ENCODE results near the gene NCF2. TPM values are rescaled to one million over a fixed set of nuclear protein-coding genes. Genes with fewer than 3 reads are reported as not detected.

Gene NCF2
- total and polyA plus RNA-seq, 4 donors: 38.7 to 193 (median 74.3) TPM

DNA sequence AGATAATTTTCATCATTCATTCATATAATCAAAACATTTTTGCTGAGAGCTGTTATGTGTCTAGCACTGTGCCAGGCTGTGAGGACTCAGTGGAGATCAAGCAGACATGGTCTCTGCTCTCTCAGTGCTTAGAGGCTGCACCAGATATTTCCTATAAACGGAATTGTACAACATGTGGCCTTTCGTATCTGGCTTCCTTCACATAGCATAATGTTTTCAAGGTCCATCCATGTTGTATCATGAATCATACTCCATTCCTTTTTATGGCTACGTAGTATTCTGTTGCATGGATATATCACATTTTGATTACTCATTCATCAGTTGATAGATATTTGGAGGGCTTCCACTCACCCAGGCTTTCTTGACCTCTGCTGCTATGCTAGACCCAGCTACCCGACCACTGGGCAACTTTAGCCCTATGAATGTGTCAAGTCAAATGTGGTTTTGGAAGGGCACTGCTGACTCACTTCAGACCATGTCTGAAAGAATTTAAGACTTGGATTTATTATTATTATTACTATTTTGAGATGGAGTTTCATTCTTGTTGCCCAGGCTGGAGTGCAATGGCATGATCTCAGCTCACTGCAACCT lies 18.5 kb downstream of the NCF2 start:
- Histone ChIP-seq H3K36me3 (ENCODE audit: control insufficient read depth in 4 of 4, insufficient read depth in 4 of 4, low read length in 4 of 4) (no peaks in the 10 kb centered on the region), H3K4me3 (no peak overlapping the region), H3K9ac (ENCODE audit: insufficient read depth in 1 of 2, low read length in 2 of 2) (no peak overlapping the region), H3K27ac (ENCODE audit: low read depth in 1 of 2, low read length in 1 of 2) (no peak overlapping the region), H3K9me3 (ENCODE audit: control insufficient read depth in 4 of 4, insufficient read depth in 3 of 4, low read length in 3 of 4) (no peaks in the 10 kb centered on the region), H3K4me1 (ENCODE audit: control insufficient read depth in 5 of 5, insufficient read depth in 5 of 5, low read length in 5 of 5) (peaks cover 0 to 3% (median 0%) of the 10 kb centered on the region in 5 donors), H3K27me3 (ENCODE audit: control insufficient read depth in 3 of 3, insufficient read depth in 3 of 3, low read length in 2 of 3) (no peaks in the 10 kb centered on the region)
- ATAC-seq (ENCODE audit: insufficient read depth, low FRiP score) (no peak), DNase-seq (no peak)
- TF ChIP-seq, protein P1, sequence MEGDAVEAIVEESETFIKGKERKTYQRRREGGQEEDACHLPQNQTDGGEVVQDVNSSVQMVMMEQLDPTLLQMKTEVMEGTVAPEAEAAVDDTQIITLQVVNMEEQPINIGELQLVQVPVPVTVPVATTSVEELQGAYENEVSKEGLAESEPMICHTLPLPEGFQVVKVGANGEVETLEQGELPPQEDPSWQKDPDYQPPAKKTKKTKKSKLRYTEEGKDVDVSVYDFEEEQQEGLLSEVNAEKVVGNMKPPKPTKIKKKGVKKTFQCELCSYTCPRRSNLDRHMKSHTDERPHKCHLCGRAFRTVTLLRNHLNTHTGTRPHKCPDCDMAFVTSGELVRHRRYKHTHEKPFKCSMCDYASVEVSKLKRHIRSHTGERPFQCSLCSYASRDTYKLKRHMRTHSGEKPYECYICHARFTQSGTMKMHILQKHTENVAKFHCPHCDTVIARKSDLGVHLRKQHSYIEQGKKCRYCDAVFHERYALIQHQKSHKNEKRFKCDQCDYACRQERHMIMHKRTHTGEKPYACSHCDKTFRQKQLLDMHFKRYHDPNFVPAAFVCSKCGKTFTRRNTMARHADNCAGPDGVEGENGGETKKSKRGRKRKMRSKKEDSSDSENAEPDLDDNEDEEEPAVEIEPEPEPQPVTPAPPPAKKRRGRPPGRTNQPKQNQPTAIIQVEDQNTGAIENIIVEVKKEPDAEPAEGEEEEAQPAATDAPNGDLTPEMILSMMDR (IDR thresholded peaks at IDR 0.05; ENCODE audit: control extremely low read depth, extremely low read depth): no peak
- 92 to 94% methylated on average over 4 of the region's 4 CpGs for WGBS, 2 donors

DNA sequence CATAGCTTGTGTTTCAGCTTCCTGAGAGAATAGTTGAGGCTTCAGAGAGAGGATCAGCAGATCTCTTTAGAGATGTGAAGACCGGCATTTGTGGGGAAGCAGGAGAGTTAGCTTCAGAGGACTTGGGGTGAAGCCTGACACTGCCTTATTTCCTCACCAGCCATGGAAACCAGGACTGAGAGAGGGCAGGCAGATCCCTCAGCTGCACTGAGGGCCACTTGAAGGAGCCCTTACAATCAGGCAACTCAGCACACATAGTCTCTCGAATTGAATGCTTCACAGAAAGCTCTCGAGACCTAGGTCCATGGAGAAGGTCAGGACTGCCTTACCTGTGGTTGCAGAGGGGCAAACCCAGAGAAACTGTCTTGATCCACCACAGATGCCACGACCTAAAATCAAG lies 19.8 kb downstream of the NCF2 start:
- no peak for DNase-seq
- ATAC-seq (ENCODE audit: insufficient read depth, low FRiP score): no peak
- Histone ChIP-seq H3K27ac (ENCODE audit: low read depth in 1 of 2, low read length in 1 of 2) (no peak overlapping the region), H3K4me1 (ENCODE audit: control insufficient read depth in 5 of 5, insufficient read depth in 5 of 5, low read length in 5 of 5) (peaks cover 0 to 3% (median 0%) of the 10 kb centered on the region in 5 donors), H3K9ac (ENCODE audit: insufficient read depth in 1 of 2, low read length in 2 of 2) (no peak overlapping the region), H3K9me3 (ENCODE audit: control insufficient read depth in 4 of 4, insufficient read depth in 3 of 4, low read length in 3 of 4) (no peaks in the 10 kb centered on the region), H3K36me3 (ENCODE audit: control insufficient read depth in 4 of 4, insufficient read depth in 4 of 4, low read length in 4 of 4) (no peaks in the 10 kb centered on the region), H3K27me3 (ENCODE audit: control insufficient read depth in 3 of 3, insufficient read depth in 3 of 3, low read length in 2 of 3) (no peaks in the 10 kb centered on the region), H3K4me3 (no peak overlapping the region)
- whole genome bisulfite sequencing, 2 donors: 77 to 86% methylated on average over 4 of the region's 4 CpGs
- TF ChIP-seq, protein P1 (IDR thresholded peaks at IDR 0.05; ENCODE audit: control extremely low read depth, extremely low read depth): no peak

DNA sequence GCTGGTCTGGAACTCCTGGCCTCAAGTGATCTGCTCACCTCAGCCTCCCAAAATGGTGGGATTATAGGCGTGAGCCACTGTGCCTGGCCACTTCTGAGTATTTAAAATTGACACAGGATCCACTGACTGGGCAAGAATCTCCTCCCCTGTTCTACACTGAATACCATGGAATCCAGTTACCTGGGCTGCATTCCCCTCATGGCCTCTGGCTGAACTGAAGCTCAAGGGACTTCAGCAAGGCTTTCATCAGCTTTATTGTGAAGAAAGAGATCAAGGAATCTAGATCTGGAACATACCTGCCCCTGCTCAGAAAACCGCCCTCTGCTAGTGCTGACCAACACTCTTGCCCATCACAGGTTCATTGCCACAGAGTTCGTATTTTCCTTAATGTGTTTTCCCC lies 20.5 kb downstream of the NCF2 start:
- Histone ChIP-seq H3K9me3 (ENCODE audit: control insufficient read depth in 4 of 4, insufficient read depth in 3 of 4, low read length in 3 of 4) (no peaks in the 10 kb centered on the region), H3K4me1 (ENCODE audit: control insufficient read depth in 5 of 5, insufficient read depth in 5 of 5, low read length in 5 of 5) (peaks cover 0 to 3% (median 0%) of the 10 kb centered on the region in 5 donors), H3K36me3 (ENCODE audit: control insufficient read depth in 4 of 4, insufficient read depth in 4 of 4, low read length in 4 of 4) (no peaks in the 10 kb centered on the region), H3K27ac (ENCODE audit: low read depth in 1 of 2, low read length in 1 of 2) (no peak overlapping the region), H3K9ac (ENCODE audit: insufficient read depth in 1 of 2, low read length in 2 of 2) (no peak overlapping the region), H3K4me3 (no peak overlapping the region), H3K27me3 (ENCODE audit: control insufficient read depth in 3 of 3, insufficient read depth in 3 of 3, low read length in 2 of 3) (no peaks in the 10 kb centered on the region)
- TF ChIP-seq, protein P1 (IDR thresholded peaks at IDR 0.05; ENCODE audit: control extremely low read depth, extremely low read depth): no peak
- no peak for DNase-seq
- no peak for ATAC-seq (ENCODE audit: insufficient read depth, low FRiP score)
- WGBS, 2 donors: 94 to 96% methylated on average over 3 of the region's 3 CpGs

DNA sequence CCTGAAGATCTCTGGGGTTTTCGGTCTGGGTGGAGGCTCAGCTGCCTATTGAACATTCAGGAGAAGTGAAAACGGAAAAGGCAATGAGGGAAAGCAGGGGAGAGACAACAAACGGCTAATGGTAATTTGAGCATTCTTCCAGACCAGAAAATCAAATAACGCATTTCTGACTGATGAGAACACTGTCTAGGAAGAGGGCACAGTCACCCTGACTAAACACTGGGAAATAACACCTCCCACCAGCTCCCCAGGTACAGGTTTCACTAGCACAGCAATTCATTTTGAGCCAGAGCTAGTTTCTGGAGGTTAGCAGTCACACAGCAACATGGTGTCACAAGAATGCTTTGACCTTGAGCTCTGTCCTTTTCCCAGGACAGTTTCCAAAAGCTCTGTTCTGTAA lies 21.1 kb downstream of the NCF2 start:
- no peak overlapping the region for H3K27ac ChIP-seq (ENCODE audit: low read depth in 1 of 2, low read length in 1 of 2)
- no peaks in the 10 kb centered on the region for H3K36me3 ChIP-seq (ENCODE audit: control insufficient read depth in 4 of 4, insufficient read depth in 4 of 4, low read length in 4 of 4)
- no peak for ATAC-seq (ENCODE audit: insufficient read depth, low FRiP score)
- no peaks in the 10 kb centered on the region for H3K27me3 ChIP-seq (ENCODE audit: control insufficient read depth in 3 of 3, insufficient read depth in 3 of 3, low read length in 2 of 3)
- H3K9ac ChIP-seq (ENCODE audit: insufficient read depth in 1 of 2, low read length in 2 of 2): no peak overlapping the region
- no peaks in the 10 kb centered on the region for H3K9me3 ChIP-seq (ENCODE audit: control insufficient read depth in 4 of 4, insufficient read depth in 3 of 4, low read length in 3 of 4)
- no peak for DNase-seq
- 82 to 86% methylated on average over 4 of the region's 4 CpGs for WGBS, 2 donors
- peaks cover 0 to 3% (median 0%) of the 10 kb centered on the region in 5 donors for H3K4me1 ChIP-seq (ENCODE audit: control insufficient read depth in 5 of 5, insufficient read depth in 5 of 5, low read length in 5 of 5)
- TF ChIP-seq, protein P1 (IDR thresholded peaks at IDR 0.05; ENCODE audit: control extremely low read depth, extremely low read depth): no peak
- no peak overlapping the region for H3K4me3 ChIP-seq
